BE2C (cell line): Measurements from ENCODE around the gene IRF9.

Experiments
- DNase-seq: peaks from one replicate; pipeline ENCODE4 v3.0.0-alpha.2; 2020
- H3K27me3 ChIP-seq: fragments of 250-450 bp; sonication (Bioruptor Pico); 2 replicates; pipeline ENCODE4 v1.5.1; 2020; ENCODE audit warnings: mild to moderate bottlenecking
- H3K36me3 ChIP-seq: fragments of 250-450 bp; sonication (Bioruptor Pico); 2 replicates; pipeline ENCODE4 v1.5.1; 2020; ENCODE audit warnings: mild to moderate bottlenecking
- H3K4me1 ChIP-seq: fragments of 250-450 bp; sonication (Bioruptor Pico); 2 replicates; pipeline ENCODE4 v1.5.1; 2020
- H3K4me3 ChIP-seq: 2 replicates; pipeline ENCODE4 v1.5.1; 2011; ENCODE audit warnings: low read depth, low read length
- H3K9me3 ChIP-seq: fragments of 250-450 bp; sonication (Bioruptor Pico); 2 replicates; pipeline ENCODE4 v1.5.1; 2020
- CTCF ChIP-seq: IDR thresholded peaks from 2 replicates; pipeline ENCODE4 v1.5.1; 2012; ENCODE audit warnings: mild to moderate bottlenecking, low read depth, low read length

Gene IRF9

GRCh38 chr14:24177891-24178290 is 16.8 kb downstream of the IRF9 start:
- H3K36me3 ChIP-seq, result peaks cover 52% of the 10 kb centered on the region

DNA sequence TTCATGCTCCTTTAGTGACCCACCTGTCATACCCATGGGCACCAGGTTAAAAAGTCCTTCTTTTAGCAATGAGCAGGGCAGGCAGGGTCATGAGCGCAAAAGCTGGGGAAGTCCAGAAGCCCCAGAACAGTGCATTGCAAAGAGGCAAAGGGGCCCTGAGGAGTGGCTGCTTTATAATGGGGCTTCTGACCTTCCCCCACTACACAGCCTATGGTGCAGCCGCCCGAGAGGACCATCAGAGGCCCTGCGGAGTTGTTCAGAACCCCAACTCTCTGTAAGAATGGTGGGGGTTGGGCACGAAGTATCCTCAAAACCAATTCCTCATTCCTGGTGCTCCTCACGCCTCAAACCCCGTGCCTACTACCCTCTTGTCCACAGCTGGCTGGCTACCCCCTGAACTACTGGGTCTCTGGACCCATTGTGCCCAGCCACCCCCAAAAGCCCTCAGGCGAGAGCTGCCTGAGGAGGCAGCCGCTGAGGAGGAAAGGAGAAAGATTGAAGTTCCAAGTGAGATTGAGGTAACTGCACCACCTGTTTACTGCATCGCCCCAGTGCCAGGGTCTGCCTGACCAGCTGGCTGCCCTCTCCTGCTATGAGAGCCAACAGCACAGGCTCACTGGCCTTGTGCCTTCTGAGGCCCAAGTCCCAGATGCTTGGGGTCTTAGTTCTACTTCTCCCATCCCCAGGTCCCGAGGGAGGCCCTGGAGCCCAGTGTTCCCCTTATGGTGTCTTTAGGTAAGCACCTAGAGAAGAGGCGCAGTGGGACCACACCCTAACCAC is 17.5 kb downstream of the IRF9 start:
- Histone ChIP-seq H3K36me3 (peaks cover 59% of the 10 kb centered on the region), H3K9me3 (no peaks in the 10 kb centered on the region), H3K4me1 (no peaks in the 10 kb centered on the region), H3K4me3 (no peak overlapping the region), H3K27me3 (no peaks in the 10 kb centered on the region)
- no peak for DNase-seq
- TF ChIP-seq CTCF, result no peak

More at GRCh38 chr14:24177891-24178290, 16.8 kb downstream of the IRF9 start:
- TF ChIP-seq CTCF, result no peak
- Histone ChIP-seq H3K27me3 (no peaks in the 10 kb centered on the region), H3K4me3 (no peak overlapping the region), H3K9me3 (no peaks in the 10 kb centered on the region), H3K4me1 (no peaks in the 10 kb centered on the region)
- DNase-seq, result no peak

DNA sequence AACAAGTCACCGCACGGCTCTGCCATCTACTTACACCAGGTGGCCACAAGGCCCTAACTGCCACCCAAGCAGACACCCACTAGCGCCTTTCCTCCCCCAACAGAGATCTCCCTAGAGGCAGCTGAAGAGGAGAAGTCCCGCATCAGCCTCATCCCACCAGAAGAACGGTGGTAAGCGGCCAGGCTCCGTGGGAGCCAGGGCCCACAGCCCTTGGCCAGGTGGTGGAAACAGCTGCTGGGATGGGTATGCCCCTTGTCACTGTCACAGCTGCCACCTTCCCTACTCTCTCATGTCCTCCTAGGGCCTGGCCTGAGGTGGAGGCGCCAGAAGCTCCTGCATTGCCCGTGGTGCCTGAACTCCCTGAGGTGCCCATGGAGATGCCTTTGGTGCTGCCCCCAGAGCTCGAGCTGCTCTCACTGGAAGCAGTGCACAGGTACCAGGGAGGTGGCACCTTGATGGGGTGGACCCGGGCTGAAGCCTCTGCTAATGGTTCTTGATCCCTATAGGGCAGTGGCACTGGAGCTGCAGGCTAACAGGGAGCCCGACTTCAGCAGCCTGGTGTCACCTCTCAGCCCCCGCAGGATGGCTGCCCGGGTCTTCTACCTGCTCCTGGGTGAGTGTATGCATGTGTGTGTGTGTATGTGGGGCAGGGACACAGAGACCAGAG is 18.4 kb downstream of the IRF9 start:
- Histone ChIP-seq H3K36me3 (peaks cover 64% of the 10 kb centered on the region), H3K27me3 (no peaks in the 10 kb centered on the region), H3K9me3 (no peaks in the 10 kb centered on the region), H3K4me3 (no peak overlapping the region), H3K4me1 (no peaks in the 10 kb centered on the region)
- no peak for TF ChIP-seq CTCF
- no peak for DNase-seq

DNA sequence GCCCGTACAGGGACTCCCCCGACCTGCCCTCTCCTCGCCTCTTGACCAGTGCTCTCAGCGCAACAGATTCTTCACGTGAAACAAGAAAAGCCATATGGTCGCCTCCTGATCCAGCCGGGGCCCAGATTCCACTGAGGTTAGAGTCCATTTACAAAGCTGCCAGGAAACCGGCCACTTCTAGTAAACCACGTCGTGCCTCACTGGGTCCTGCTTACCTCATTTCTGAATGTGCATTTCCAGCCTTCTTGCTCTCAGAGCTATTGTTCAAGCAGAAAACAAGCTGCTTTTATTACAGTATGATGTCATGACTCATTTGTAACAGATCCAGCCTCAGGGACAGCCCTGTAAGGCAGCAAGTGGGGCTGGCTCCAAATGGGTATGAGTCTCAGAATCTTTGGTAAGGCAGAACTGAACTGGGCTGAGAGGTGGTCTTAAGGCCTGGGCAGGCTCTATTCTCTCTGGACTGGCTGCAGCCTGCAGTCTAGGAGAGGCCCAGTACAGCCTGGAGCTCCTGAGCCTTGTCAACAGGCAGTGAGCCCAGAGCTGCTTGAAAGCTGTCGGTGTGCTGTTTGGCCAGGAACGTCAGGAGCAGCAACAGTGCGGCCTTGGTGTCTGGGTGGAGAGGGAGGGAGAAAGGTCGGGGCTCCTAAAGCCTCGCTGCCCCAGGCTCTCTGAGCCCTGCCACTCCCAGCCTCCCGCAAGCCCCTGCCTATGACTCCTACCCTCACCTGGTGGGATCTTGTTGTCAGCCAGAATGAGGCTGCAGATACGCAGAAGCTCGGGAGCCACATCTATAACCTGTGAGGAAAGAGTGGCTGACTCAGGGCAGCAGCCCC is 19.1 kb downstream of the IRF9 start:
- TF ChIP-seq CTCF, result no peak
- H3K4me1 ChIP-seq, result no peaks in the 10 kb centered on the region
- H3K36me3 ChIP-seq, result peaks cover 72% of the 10 kb centered on the region
- DNase-seq, result no peak
- no peak overlapping the region for H3K4me3 ChIP-seq
- no peaks in the 10 kb centered on the region for H3K9me3 ChIP-seq
- no peaks in the 10 kb centered on the region for H3K27me3 ChIP-seq

DNA sequence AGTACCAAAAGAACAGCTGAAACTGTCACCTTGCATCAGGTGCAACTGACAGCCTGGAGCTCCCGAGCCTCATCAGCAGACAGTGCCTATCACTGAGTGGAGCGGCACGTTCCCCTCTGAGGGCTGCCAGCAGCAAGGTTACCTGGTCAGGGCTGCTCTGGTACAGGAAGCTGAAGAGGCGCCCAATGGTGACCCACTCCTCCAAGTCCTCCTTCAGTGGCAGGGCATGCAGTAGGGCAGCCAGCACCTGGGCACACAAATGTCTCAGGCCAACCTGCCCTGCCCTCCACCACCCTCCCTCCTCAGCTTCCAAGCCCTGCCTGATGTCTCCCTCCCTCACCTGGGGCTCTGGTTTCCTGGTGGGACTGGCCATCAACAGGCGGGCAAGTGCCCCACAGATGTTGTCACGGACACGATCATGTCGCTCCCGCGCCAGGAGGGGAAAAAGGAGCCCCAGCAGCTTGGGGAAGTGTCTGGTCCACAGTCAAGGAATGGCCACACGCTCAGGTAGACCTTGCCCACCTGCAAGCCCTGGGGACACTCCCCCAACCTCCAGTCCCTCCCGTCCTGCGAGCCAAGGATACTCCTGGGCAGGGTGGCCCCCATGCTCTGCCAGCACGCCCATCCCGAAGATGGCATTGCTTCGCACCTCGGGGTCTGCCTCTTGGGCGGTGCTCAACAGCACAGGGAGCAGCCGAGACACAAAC is 20.5 kb downstream of the IRF9 start:
- Histone ChIP-seq H3K4me1 (no peaks in the 10 kb centered on the region), H3K4me3 (no peak overlapping the region), H3K9me3 (no peaks in the 10 kb centered on the region), H3K27me3 (no peaks in the 10 kb centered on the region), H3K36me3 (peaks cover 85% of the 10 kb centered on the region)
- no peak for DNase-seq
- TF ChIP-seq CTCF, result no peak
